Liver (tissue), 3 donors: ENCODE measurements around the gene APOB.

Source experiments
- EGR1 ChIP-seq, 2 donors: IDR thresholded peaks; 2 replicates each; pipeline ENCODE4 v1.6.1; 2016 to 2018; ENCODE audit warnings: antibody characterized with exemption in 2 of 2, low read depth in 2 of 2
- FOXA1 ChIP-seq: IDR thresholded peaks from 2 replicates; pipeline ENCODE4 v1.6.1; 2016; ENCODE audit warnings: antibody characterized with exemption
- GABPA ChIP-seq, 2 donors: IDR thresholded peaks in 1 of 2; conservative IDR thresholded peaks in 1 of 2; 2 replicates each; pipeline ENCODE4 v1.6.1; 2016; ENCODE audit warnings: antibody characterized with exemption in 2 of 2, mild to moderate bottlenecking in 1 of 2, moderate library complexity in 1 of 2
- RAD21 ChIP-seq, 2 donors: IDR thresholded peaks; 2 replicates each; pipeline ENCODE4 v1.6.1; 2016; ENCODE audit warnings: antibody characterized with exemption in 2 of 2, mild to moderate bottlenecking in 2 of 2
- SP1 ChIP-seq: IDR thresholded peaks from 2 replicates; pipeline ENCODE4 v1.6.1; 2018; ENCODE audit warnings: antibody characterized with exemption, mild to moderate bottlenecking
- TAF1 ChIP-seq: conservative IDR thresholded peaks from 2 replicates; pipeline ENCODE4 v1.6.1; 2016; ENCODE audit warnings: antibody characterized with exemption, mild to moderate bottlenecking
- YY1 ChIP-seq: IDR thresholded peaks from 2 replicates; pipeline ENCODE4 v1.6.1; 2016; ENCODE audit warnings: antibody characterized with exemption, mild to moderate bottlenecking
- TF ChIP-seq, protein P1 (sequence below): fragments of 150-350 bp; IDR thresholded peaks from 2 replicates; pipeline ENCODE4 v1.5.1; 2017; ENCODE audit warnings: improper control_type of control experiment, low read depth, low read length; ENCODE audit not compliant: missing input control
- TF ChIP-seq, protein P2 (sequence below): IDR thresholded peaks from 2 replicates; pipeline ENCODE4 v1.6.1; 2016; ENCODE audit warnings: antibody characterized with exemption, mild to moderate bottlenecking
- TF ChIP-seq, protein P3 (sequence below): IDR thresholded peaks from 2 replicates; pipeline ENCODE4 v1.6.1; 2016; ENCODE audit warnings: antibody characterized with exemption
- TF ChIP-seq, protein P4 (sequence below): IDR thresholded peaks from 2 replicates; pipeline ENCODE4 v1.6.1; 2016; ENCODE audit warnings: antibody characterized with exemption
- TF ChIP-seq, protein P5 (sequence below): IDR thresholded peaks from 2 replicates; pipeline ENCODE4 v1.6.1; 2016; ENCODE audit warnings: antibody characterized with exemption
- donor health status: healthy.
- donor health status: healthy.

DNA sequence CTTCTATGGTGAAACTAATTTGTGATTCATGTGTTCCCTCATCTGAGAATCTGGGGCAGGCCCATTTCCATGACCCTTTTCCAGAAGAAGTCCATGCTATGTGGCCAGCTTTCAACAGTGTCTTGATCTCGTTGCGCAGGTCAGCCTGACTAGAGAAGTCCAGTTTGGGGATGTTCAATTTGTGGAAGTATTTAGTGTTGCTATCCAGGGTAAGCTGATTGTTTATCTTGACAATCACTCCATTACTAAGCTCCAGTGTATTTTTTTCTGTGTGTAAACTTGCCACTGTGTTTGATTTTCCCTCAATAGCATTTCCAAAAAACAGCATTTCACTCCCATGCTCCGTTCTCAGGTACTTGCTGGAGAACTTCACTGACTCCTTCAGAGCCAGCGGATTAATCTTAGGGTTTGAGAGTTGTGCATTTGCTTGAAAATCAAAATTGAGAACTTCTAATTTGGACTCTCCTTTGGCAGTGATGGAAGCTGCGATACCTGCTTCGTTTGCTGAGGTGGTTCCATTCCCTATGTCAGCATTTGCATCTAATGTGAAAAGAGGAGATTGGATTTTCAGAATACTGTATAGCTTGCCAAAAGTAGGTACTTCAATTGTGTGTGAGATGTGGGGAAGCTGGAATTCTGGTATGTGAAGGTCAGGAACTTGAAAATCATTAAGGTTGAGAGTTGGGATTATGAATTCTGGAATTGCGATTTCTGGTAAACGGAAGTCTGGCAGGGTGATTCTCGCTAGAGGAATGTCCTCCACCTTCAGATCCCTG, 35.7 kb downstream of the APOB start:
- TF ChIP-seq, protein P1, sequence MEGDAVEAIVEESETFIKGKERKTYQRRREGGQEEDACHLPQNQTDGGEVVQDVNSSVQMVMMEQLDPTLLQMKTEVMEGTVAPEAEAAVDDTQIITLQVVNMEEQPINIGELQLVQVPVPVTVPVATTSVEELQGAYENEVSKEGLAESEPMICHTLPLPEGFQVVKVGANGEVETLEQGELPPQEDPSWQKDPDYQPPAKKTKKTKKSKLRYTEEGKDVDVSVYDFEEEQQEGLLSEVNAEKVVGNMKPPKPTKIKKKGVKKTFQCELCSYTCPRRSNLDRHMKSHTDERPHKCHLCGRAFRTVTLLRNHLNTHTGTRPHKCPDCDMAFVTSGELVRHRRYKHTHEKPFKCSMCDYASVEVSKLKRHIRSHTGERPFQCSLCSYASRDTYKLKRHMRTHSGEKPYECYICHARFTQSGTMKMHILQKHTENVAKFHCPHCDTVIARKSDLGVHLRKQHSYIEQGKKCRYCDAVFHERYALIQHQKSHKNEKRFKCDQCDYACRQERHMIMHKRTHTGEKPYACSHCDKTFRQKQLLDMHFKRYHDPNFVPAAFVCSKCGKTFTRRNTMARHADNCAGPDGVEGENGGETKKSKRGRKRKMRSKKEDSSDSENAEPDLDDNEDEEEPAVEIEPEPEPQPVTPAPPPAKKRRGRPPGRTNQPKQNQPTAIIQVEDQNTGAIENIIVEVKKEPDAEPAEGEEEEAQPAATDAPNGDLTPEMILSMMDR = no peak
- TF ChIP-seq, protein P2, sequence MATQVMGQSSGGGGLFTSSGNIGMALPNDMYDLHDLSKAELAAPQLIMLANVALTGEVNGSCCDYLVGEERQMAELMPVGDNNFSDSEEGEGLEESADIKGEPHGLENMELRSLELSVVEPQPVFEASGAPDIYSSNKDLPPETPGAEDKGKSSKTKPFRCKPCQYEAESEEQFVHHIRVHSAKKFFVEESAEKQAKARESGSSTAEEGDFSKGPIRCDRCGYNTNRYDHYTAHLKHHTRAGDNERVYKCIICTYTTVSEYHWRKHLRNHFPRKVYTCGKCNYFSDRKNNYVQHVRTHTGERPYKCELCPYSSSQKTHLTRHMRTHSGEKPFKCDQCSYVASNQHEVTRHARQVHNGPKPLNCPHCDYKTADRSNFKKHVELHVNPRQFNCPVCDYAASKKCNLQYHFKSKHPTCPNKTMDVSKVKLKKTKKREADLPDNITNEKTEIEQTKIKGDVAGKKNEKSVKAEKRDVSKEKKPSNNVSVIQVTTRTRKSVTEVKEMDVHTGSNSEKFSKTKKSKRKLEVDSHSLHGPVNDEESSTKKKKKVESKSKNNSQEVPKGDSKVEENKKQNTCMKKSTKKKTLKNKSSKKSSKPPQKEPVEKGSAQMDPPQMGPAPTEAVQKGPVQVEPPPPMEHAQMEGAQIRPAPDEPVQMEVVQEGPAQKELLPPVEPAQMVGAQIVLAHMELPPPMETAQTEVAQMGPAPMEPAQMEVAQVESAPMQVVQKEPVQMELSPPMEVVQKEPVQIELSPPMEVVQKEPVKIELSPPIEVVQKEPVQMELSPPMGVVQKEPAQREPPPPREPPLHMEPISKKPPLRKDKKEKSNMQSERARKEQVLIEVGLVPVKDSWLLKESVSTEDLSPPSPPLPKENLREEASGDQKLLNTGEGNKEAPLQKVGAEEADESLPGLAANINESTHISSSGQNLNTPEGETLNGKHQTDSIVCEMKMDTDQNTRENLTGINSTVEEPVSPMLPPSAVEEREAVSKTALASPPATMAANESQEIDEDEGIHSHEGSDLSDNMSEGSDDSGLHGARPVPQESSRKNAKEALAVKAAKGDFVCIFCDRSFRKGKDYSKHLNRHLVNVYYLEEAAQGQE = no peak
- TF ChIP-seq, protein P3, sequence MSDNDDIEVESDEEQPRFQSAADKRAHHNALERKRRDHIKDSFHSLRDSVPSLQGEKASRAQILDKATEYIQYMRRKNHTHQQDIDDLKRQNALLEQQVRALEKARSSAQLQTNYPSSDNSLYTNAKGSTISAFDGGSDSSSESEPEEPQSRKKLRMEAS = no peak
- TF ChIP-seq, protein P4, sequence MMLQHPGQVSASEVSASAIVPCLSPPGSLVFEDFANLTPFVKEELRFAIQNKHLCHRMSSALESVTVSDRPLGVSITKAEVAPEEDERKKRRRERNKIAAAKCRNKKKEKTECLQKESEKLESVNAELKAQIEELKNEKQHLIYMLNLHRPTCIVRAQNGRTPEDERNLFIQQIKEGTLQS = peak; percentile 7
- TF ChIP-seq RAD21 (IDR thresholded peaks at IDR 0.05) (no peak), GABPA (IDR thresholded peaks at IDR 0.05 in 1 of 2, conservative IDR thresholded peaks at IDR 0.05 in 1 of 2) (no peak), TAF1 (no peak), YY1 (no peak), SP1 (no peak), EGR1 (IDR thresholded peaks at IDR 0.05; ENCODE audit: low read depth in 2 of 2) (no peak), FOXA1 (no peak)
- TF ChIP-seq, protein P5, sequence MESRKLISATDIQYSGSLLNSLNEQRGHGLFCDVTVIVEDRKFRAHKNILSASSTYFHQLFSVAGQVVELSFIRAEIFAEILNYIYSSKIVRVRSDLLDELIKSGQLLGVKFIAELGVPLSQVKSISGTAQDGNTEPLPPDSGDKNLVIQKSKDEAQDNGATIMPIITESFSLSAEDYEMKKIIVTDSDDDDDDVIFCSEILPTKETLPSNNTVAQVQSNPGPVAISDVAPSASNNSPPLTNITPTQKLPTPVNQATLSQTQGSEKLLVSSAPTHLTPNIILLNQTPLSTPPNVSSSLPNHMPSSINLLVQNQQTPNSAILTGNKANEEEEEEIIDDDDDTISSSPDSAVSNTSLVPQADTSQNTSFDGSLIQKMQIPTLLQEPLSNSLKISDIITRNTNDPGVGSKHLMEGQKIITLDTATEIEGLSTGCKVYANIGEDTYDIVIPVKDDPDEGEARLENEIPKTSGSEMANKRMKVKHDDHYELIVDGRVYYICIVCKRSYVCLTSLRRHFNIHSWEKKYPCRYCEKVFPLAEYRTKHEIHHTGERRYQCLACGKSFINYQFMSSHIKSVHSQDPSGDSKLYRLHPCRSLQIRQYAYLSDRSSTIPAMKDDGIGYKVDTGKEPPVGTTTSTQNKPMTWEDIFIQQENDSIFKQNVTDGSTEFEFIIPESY = peak; percentile 86
